Measurements from ENCODE around the gene PRLR.

PRLR gene

DNA sequence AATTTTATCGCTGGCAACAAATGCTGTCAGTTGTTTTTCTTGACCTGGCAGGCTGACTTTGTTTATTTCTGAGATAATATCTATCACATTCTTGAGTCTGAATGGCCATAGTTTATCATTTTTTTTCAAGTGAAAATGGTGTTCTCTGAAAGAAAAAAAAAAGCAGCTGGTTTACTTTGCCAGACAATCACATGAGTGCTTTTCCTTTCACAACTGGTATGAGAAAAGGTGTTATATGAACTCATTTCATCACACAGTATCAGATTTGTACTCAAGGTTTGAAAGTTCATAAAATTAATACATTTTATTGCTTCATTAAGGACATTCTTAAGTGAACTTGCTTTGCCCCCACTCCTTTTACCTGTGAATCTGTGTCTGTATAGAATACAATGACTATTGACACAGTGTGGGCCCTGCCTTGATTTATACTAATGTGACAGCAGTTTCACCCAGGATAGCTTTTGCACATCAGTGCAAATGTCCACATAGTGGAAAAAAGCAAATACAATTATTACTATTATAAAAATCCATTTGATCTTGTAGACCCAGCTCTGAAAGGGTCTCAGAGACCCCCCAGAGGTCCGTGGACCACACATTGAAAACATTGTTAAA lies 33.1 kb upstream of the PRLR start:
- Mint-ChIP-seq H3K4me1 (no peaks in the 10 kb centered on the region), H3K27me3 (ENCODE audit: low read depth) (no peaks in the 10 kb centered on the region), H3K4me3 (no peak overlapping the region), H3K27ac (no peak overlapping the region), H3K36me3 (ENCODE audit: low read depth) (no peaks in the 10 kb centered on the region), H3K9me3 (peaks cover 8% of the 10 kb centered on the region)
- TF ChIP-seq, protein P1, sequence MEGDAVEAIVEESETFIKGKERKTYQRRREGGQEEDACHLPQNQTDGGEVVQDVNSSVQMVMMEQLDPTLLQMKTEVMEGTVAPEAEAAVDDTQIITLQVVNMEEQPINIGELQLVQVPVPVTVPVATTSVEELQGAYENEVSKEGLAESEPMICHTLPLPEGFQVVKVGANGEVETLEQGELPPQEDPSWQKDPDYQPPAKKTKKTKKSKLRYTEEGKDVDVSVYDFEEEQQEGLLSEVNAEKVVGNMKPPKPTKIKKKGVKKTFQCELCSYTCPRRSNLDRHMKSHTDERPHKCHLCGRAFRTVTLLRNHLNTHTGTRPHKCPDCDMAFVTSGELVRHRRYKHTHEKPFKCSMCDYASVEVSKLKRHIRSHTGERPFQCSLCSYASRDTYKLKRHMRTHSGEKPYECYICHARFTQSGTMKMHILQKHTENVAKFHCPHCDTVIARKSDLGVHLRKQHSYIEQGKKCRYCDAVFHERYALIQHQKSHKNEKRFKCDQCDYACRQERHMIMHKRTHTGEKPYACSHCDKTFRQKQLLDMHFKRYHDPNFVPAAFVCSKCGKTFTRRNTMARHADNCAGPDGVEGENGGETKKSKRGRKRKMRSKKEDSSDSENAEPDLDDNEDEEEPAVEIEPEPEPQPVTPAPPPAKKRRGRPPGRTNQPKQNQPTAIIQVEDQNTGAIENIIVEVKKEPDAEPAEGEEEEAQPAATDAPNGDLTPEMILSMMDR (IDR thresholded peaks at IDR 0.05; ENCODE audit: unreplicated experiment in 3 of 3): no peak

DNA sequence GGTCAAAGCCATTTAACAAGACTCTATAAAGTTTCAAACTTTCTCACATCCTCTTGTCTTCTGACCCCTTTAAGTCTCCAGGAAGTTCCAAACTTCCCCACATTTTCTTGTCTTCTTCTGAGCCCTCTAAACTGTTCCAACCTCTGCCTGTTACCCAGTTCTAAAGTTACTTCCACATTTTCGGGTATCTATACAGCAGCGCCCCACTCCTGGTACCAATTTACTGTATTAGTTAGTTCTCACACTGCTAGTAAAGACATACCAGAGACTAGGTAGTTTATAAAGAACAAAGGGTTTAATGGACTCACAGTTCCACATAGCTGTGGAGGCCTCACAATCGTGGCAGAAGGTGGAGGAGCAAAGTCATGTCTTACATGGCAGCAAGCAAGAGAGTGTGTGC lies 23.3 kb upstream of the PRLR start:
- peaks cover 3% of the 10 kb centered on the region for H3K36me3 Mint-ChIP-seq (ENCODE audit: low read depth)
- H3K27me3 Mint-ChIP-seq (ENCODE audit: low read depth): peaks cover 6% of the 10 kb centered on the region
- H3K9me3 Mint-ChIP-seq: peaks cover 36% of the 10 kb centered on the region
- H3K4me1 Mint-ChIP-seq: peaks cover 5% of the 10 kb centered on the region
- H3K27ac Mint-ChIP-seq: no peak overlapping the region
- H3K4me3 Mint-ChIP-seq: no peak overlapping the region
- TF ChIP-seq, protein P1 (IDR thresholded peaks at IDR 0.05; ENCODE audit: unreplicated experiment in 3 of 3): no peak

DNA sequence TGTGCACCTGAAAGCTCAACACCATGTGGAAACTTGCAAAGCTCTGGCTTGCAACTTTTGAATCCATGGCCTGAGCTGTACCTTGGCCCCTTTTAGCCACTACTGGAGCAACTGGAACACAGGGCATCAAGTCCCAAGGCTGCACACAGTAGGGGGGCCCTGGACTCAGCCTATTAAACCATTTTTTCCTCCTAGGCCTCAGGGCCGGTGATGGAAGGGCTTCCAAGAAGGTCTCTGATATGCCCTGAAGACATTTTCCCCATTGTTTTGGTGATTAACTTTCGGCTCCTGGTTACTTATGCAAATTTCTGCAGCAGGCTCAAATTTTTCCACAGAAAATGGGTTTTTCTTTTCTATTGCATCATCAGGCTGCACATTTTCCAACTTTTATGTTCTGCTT lies 22.7 kb upstream of the PRLR start:
- TF ChIP-seq, protein P1 (IDR thresholded peaks at IDR 0.05; ENCODE audit: unreplicated experiment in 3 of 3): no peak
- Mint-ChIP-seq H3K27ac (no peak overlapping the region), H3K9me3 (peaks cover 36% of the 10 kb centered on the region), H3K36me3 (ENCODE audit: low read depth) (peaks cover 3% of the 10 kb centered on the region), H3K4me1 (peaks cover 7% of the 10 kb centered on the region), H3K4me3 (no peak overlapping the region), H3K27me3 (ENCODE audit: low read depth) (peaks cover 6% of the 10 kb centered on the region)

DNA sequence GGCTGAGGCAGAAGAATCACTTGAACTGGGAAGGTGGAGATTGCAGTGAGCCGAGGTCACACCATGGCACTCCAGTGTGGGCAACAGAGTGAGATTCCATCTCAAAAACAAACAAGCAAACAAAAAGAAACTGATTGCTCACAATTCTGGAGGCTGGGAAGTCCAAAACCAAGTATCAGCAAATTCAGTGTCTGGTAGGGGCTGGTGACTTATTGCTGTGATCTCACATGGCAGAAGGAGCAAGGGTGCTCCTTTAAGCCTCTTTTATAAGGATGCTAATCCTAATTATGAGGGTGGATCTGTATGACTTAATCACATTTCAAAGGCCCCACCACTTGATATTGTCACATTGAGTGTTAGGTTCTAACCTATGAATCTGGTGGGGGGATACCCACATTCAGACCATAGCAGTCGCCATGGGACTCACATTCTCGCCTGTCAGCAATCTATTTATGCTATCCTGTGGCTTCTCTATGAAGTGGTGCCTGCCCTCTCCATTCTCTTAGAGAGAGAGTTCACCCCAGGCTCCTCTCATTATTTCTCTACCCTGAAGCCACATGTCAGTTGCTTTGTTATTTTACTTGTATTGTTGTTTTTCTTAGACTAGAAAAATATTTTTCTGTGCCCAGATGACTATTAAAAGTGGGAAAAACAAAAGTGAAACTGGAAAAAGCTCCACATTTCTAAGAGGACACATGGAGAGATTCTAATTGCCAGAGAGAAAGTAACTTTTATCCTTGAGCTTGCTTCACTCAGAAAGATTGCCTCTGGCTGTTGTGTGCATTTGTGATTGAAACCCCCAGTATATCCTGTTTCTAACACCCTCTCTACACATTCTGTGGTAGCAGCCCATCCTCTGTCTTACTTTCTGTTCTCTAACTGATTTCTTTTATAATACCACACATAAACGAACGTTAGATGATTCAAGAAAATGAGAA lies 18.8 kb upstream of the PRLR start:
- H3K4me3 Mint-ChIP-seq: peak overlapping the region in 2 of 3 experiments; percentile 15 to 17
- peaks cover 3% of the 10 kb centered on the region for H3K36me3 Mint-ChIP-seq (ENCODE audit: low read depth)
- TF ChIP-seq, protein P1 (IDR thresholded peaks at IDR 0.05; ENCODE audit: unreplicated experiment in 3 of 3): no peak
- H3K4me1 Mint-ChIP-seq: peaks cover 26% of the 10 kb centered on the region
- peaks cover 21% of the 10 kb centered on the region for H3K9me3 Mint-ChIP-seq
- H3K27me3 Mint-ChIP-seq (ENCODE audit: low read depth): peaks cover 6% of the 10 kb centered on the region
- peak overlapping the region; percentile 63 to 82 (median 69) for H3K27ac Mint-ChIP-seq

DNA sequence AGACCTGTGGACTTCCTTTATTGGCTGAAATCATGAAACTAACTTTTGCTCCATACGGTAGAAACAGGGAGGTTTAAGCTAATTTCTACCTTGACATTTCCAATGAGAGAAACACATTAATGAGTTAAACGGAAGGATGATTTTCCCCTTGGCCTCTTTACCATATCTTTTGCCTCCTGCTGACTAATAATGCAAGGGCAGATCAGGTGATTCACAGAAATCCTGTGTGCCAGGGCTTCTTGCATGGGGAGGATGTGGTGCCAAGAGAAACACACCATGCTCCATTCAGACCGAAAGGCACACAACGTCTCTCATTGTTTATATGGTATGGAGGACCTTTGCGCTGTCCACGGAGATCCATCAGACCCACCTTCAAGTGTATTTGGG lies 17.4 kb upstream of the PRLR start:
- Mint-ChIP-seq H3K27me3 (ENCODE audit: low read depth) (peaks cover 6% of the 10 kb centered on the region), H3K36me3 (ENCODE audit: low read depth) (no peaks in the 10 kb centered on the region), H3K9me3 (peaks cover 10% of the 10 kb centered on the region), H3K4me1 (peaks cover 26% of the 10 kb centered on the region), H3K27ac (peak overlapping the region; percentile 85 to 93 (median 93)), H3K4me3 (peak overlapping the region; percentile 29 to 43 (median 38))
- TF ChIP-seq, protein P1 (IDR thresholded peaks at IDR 0.05; ENCODE audit: unreplicated experiment in 3 of 3): no peak
